Breast epithelium (tissue), 3 donors: ENCODE measurements around the gene TBCCD1.

Source experiments
- CTCF ChIP-seq, 3 donors: fragments of 450-650 bp; IDR thresholded peaks; one replicate each; pipeline ENCODE4 v1.5.1; 2016 to 2017; ENCODE audit warnings: antibody characterized with exemption in 3 of 3, mild to moderate bottlenecking in 3 of 3, moderate library complexity in 3 of 3
- POLR2A ChIP-seq: fragments of 450-650 bp; IDR thresholded peaks from one replicate; pipeline ENCODE4 v1.6.1; 2016; ENCODE audit warnings: antibody characterized with exemption, mild to moderate bottlenecking, moderate library complexity
- POLR2AphosphoS5 ChIP-seq, 3 donors: sonication (generic); formaldehyde crosslinking; IDR thresholded peaks; one replicate each; pipeline ENCODE4 v1.6.1; 2017; ENCODE audit warnings: antibody characterized with exemption in 3 of 3

- no peak for TF ChIP-seq POLR2A
- TF ChIP-seq CTCF (IDR thresholded peaks at IDR 0.05): no peak
- TF ChIP-seq POLR2AphosphoS5 (IDR thresholded peaks at IDR 0.05): no peak
Measured at GRCh38 chr3:186587183-186587582, 20.0 kb upstream of the TBCCD1 start.
